KG1 (cell line): ENCODE results near the gene CCDC107.
A peak's percentile ranks its signal among the peaks of the same experiment; 100 is the strongest.
"Not testable (repeated sequence)": the region's sequence is repeated elsewhere in the genome, so short reads cannot be mapped to it uniquely, and the experiment has no call there.

ENCODE experiments used
- DNase-seq: peaks from one replicate; lab custom pipeline; 2025; lab: John Stamatoyannopoulos, UW

Gene CCDC107, protein sequence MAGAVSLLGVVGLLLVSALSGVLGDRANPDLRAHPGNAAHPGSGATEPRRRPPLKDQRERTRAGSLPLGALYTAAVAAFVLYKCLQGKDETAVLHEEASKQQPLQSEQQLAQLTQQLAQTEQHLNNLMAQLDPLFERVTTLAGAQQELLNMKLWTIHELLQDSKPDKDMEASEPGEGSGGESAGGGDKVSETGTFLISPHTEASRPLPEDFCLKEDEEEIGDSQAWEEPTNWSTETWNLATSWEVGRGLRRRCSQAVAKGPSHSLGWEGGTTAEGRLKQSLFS

GRCh38 chr9:35658137-35658967, at the start of gene CCDC107:
Gene CCDC107, plus strand, starts transcription at chr9:35658292. Its CDS starts 88 bp downstream, at chr9:35658380.
- peak; percentile 82 for DNase-seq

DNA sequence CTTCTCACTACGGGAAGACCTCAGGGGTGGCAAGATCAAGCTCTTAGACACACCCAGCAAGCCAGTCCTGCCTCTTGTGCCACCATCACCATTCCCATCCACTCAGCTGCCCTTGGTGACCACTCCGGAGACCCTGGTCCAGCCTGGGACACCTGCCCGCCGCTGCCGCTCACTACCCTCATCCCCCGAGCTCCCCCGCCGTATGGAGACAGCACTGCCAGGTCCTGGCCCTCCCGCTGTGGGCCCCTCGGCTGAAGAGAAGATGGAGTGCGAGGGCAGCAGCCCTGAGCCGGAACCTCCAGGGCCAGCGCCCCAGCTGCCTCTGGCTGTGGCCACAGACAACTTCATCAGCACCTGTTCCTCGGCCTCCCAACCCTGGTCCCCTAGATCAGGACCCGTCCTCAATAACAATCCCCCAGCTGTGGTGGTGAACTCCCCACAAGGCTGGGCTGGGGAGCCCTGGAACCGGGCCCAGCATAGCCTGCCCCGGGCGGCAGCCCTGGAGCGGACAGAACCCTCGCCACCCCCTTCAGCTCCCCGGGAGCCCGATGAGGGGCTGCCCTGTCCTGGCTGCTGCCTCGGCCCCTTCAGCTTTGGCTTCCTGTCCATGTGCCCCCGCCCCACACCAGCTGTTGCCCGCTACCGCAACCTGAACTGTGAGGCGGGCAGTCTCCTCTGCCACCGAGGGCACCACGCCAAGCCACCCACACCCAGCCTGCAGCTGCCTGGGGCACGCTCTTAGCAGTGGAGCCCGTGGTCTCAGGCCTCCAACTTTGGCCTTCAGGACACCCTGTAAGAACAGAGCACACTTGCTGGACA, 48.9 kb upstream of the CCDC107 start:
- DNase-seq = no peak

GRCh38 chr9:35609820-35610163, 48.3 kb upstream of the CCDC107 start:
- DNase-seq = no peak

GRCh38 chr9:35611230-35611797, 46.8 kb upstream of the CCDC107 start:
- DNase-seq = peak; percentile 11

DNA sequence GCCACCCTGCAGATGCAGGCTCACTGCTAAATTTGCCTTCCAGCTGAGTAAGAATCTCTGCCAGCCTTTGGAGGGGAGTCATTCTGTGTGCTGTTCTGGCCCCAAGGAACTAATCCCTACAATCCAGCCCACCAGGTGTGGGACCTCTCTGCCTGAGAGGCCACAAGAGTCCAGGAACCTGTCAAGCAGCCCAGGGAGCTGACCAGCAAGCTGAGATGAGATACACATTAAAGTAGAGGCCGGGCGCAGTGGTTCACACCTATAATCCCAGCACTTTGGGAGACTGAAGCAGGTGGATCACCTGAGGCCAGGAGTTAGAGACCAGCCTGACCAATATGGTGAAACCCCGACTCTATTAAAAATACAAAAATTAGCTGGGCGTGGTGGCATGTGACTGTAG, 46.0 kb upstream of the CCDC107 start:
- DNase-seq = not testable (repeated sequence)

GRCh38 chr9:35612843-35613242, 45.2 kb upstream of the CCDC107 start:
- no peak for DNase-seq

- DNase-seq = no peak
Observed at GRCh38 chr9:35615981-35616680, 42.0 kb upstream of the CCDC107 start.

DNA sequence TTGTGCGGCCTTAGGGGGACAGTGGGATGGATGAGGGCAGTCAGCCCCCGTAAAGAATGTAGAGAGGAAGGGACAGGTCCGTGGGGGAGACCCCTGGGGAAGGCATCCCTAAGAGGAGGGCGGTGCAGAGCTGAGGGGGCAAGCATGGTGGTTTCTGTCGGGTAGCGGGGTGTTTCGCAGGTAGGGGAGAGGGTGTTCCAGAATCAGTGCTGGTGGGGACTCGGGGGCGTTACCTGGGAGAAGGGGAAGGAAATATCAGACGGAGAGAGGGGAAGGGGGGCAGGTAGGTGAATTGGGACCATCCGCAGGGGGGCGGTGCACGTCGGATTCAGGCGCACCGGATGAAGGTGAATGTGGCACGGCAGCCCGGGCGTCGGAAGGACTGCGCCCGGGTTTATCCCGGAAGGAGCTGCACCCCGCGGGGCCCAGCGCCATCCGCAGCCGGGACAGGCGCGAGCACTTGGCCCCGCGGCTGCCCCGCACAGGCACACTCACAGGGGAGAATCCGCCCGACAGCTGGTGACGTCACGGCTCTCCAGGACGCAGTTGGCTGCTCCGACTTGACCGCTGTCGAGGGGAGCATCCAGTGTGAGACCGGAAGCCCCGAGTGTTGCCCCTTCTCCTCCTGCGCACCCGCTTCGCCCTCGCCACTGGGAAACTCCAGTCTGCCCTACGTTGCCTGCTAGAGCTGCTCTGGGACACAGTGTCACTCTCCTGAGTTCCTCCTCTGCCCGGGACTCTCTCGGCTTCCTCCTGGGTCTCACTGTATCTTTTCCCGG, 41.2 kb upstream of the CCDC107 start:
- DNase-seq = no peak

DNA sequence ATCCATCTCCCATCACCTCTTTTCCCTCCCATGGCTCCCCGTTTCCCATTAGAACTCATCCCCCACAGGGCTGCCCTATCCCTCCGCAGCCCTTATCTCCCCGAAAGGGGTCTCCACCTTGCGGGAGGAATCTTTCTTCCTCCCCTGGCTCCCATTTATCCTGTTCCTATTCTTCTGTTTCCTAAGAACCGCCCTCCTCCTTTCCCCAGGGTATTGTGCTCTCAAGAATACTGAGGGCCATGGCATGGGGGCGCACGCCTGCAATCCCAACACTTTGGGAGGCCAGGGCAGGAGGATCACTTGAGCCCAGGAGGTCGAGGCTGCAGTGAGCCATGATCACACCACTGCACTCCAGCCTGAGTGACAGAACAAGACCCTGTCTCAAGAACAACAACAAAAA, 40.5 kb upstream of the CCDC107 start:
- DNase-seq = no peak

DNA sequence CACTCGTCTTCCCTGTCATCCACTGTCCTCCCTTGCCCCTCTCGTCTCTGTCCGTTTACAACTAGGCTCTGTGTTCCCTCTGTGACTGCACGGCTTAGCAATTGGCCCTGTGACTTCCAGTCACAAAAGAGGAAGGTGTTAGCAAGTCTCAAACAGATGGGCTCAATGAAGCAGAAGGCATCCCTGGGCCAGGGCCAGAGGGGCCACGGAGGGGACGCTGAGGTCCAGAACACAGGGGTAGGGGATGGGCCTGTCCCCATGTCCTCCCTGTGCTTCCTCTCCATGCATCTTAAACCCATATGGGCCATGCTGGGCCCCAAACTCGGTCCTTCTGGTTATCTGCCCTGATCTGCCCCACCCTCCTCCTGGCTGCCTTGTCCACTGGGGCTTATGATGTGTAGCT, 39.8 kb upstream of the CCDC107 start, which contains the start of gene CD72:
Gene CD72, minus strand, starts transcription at position 89 of the 403 bp plus-strand sequence. CDS start 110 bp downstream, outside the sequence.
- no peak for DNase-seq

GRCh38 chr9:35618854-35619799, 39.0 kb upstream of the CCDC107 start:
- DNase-seq = no peak

DNA sequence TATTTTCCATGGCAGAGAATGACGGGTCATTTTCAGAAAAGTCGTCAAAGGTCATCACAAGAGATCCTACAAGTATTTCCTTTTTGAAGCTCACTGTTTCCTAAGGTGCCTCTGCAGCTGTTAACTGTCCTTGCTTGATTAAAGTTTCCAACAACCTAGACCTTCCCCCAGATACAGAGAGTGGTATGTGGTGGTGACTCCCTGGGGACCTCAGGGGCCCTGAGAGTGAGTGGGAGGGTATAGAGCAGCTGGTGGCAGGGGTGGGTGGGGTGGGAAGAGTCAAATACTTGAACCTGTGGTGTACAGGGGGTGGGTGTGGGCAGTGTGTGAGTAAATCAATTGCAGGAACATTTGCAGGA, 38.3 kb upstream of the CCDC107 start:
- DNase-seq = no peak

DNA sequence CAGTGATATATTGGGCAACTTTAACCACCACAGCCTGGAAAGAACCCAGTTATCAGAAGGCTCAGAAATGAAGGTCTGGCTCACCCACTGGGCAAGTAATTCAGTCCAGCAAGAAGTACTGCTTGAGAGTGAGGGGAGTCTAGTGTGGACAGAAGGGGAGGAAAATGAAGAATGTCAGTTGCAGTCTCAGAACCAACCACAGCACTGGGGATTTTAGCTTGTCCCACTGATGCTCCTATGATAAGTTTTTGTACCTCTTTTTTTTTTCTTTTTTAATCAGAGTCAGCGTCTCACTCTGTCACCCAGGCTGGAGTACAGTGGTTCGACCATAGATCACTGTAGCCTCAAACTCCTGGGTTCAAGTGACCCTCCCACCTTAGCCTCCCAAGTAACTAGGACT, 30.5 kb upstream of the CCDC107 start:
- no peak for DNase-seq

GRCh38 chr9:35628389-35628991, 29.6 kb upstream of the CCDC107 start:
- no peak for DNase-seq

- no peak for DNase-seq
Observed at GRCh38 chr9:35629597-35629996, 28.5 kb upstream of the CCDC107 start.

- DNase-seq = no peak
Observed at GRCh38 chr9:35635730-35636129, 22.4 kb upstream of the CCDC107 start.

DNA sequence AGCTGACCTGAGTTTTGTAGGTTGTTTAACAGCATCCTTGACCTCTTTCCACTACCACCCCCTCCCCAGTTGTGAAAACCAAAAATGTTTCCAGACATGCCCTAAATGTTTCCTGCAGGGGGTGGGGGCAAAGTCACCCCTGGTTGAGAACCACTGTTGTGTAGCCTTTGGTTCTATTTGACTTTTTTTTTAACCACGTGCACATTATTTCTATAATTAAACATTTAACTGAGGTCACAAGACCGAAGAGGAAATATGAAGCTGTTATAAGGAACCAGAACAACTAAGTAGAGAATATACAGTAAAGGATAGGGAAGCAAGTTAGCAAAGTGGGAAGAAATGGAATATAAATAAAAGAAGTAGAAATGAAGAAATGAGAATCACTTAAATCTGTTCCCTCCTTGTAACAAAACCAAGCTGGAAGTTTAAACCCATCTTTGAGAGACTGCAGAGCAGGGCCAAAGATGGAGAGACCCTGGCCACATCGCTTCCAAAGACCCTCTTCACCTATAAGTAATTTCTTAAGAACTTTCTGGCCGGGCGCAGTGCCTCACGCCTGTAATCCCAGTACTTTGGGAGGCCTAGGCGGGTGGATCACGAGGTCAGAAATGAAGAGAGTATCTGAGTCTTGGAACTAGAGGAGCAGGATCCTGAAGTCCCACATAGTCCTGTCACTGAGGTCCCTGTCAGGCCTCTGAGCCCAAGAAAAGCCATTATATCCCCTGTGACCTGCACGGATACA, 21.8 kb upstream of the CCDC107 start:
- no peak for DNase-seq

DNA sequence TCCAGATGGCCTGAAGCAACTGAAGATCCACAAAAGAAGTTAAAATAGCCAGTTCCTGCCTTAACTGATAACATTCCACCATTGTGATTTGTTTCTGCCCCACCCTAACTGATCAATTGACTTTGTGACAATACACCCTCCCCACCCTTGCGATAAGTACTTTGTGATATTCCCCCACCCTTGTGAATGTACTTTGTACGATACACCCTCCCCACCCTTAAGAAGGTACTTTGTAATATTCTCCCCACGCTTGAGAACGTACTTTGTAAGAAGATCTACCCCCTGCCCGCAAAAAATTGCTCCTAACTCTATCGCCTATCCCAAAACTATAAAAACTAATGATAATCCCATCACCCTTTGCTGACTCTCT, 21.2 kb upstream of the CCDC107 start:
- DNase-seq = not testable (repeated sequence)
